B cell (primary cell): ENCODE data around the gene MAP4K2. TPM values are rescaled to one million over a fixed set of nuclear protein-coding genes. Genes with fewer than 3 reads are reported as not detected.

ENCODE experiments used
- ATAC-seq: fragments of 200-7000 bp; cut with Tn5 transposase; one replicate; pipeline ENCODE4 v1.10.0; 2021; ENCODE audit warnings: low read depth, mild to moderate bottlenecking, moderate number of reproducible peaks, moderate library complexity
- CTCF ChIA-PET: fragments of 350-600 bp; sonication (Branson Sonifier 250); formaldehyde crosslinking; loops from one replicate; lab custom pipeline; 2021; ENCODE audit warnings: antibody characterized with exemption, inconsistent platforms; lab: Charles Lee
- POLR2A ChIA-PET: fragments of 350-600 bp; sonication (Branson Sonifier 250); formaldehyde crosslinking; loops from one replicate; lab custom pipeline; 2021; ENCODE audit warnings: antibody characterized with exemption; lab: Charles Lee
- DNase-seq: peaks from one replicate; pipeline ENCODE4 v3.0.0; 2013
- H2AFZ ChIP-seq: 2 replicates; pipeline ENCODE4 v1.6.1; 2012; ENCODE audit warnings: mild to moderate bottlenecking, low read depth, low read length; ENCODE audit not compliant: insufficient read depth, poor library complexity, severe bottlenecking
- H3K27ac ChIP-seq, 2 donors: 1 replicate in 1 of 2; 2 replicates in 1 of 2; pipeline ENCODE4 v1.5.1; 2012 to 2013; ENCODE audit warnings: low read length in 2 of 2, mild to moderate bottlenecking in 2 of 2, moderate library complexity in 1 of 2
- H3K27me3 ChIP-seq, 4 experiments: fragments of 200-600 bp in 1 of 4; sonication (generic) in 1 of 4; replicated peaks in 1 of 4; 1 replicate in 2 of 4; 2 replicates in 2 of 4; pipeline versions ENCODE4 v1.6.1 to v1.7.0; 2013 to 2016; ENCODE audit warnings: low read length in 3 of 4, mild to moderate bottlenecking in 2 of 4, mixed read lengths in 1 of 4, moderate library complexity in 1 of 4; ENCODE audit not compliant: insufficient read depth in 4 of 4, control insufficient read depth in 3 of 4; ENCODE audit errors: control extremely low read depth in 1 of 4
- H3K36me3 ChIP-seq, 2 experiments: replicated peaks in 1 of 2; 1 replicate in 1 of 2; 2 replicates in 1 of 2; pipeline versions ENCODE4 v1.6.1 to v1.7.1; 2013; ENCODE audit warnings: low read length in 1 of 2; ENCODE audit not compliant: insufficient read depth in 2 of 2, control insufficient read depth in 1 of 2; ENCODE audit errors: control extremely low read depth in 1 of 2, extremely low read depth in 1 of 2
- H3K4me1 ChIP-seq, 2 donors: fragments of 200-600 bp in 1 of 2; sonication (generic) in 1 of 2; 1 replicate in 1 of 2; 2 replicates in 1 of 2; pipeline versions ENCODE4 v1.5.1 to v1.6.1; 2013 to 2017; ENCODE audit warnings: low read length in 2 of 2; ENCODE audit not compliant: control insufficient read depth in 2 of 2, insufficient read depth in 2 of 2
- H3K4me2 ChIP-seq: replicated peaks from 2 replicates; pipeline ENCODE3; 2012; ENCODE audit warnings: mild to moderate bottlenecking, low read depth, low read length; ENCODE audit not compliant: poor library complexity, severe bottlenecking
- H3K4me3 ChIP-seq, 5 experiments: fragments of 200-600 bp in 1 of 5; sonication (generic) in 1 of 5; 1 replicate in 3 of 5; 2 replicates in 2 of 5; pipeline versions ENCODE4 v1.5.1 to v1.7.0; 2011 to 2016; ENCODE audit warnings: low read length in 4 of 5, mild to moderate bottlenecking in 4 of 5, low read depth in 2 of 5, control low read depth in 1 of 5, moderate library complexity in 1 of 5; ENCODE audit not compliant: insufficient read depth in 1 of 5; ENCODE audit errors: control extremely low read depth in 1 of 5, extremely low read depth in 1 of 5
- H3K79me2 ChIP-seq: fragments of 200-600 bp; sonication (generic); one replicate; pipeline ENCODE4 v1.6.0; 2016; ENCODE audit warnings: low read length; ENCODE audit not compliant: control insufficient read depth, insufficient read depth
- H3K9ac ChIP-seq: fragments of 200-600 bp; sonication (generic); 2 replicates; pipeline ENCODE4 v1.6.1; 2017; ENCODE audit warnings: mild to moderate bottlenecking, low read length, moderate library complexity
- H3K9me3 ChIP-seq, 3 donors: one replicate each; pipeline versions ENCODE4 v1.6.1 to v1.7.1; 2013; ENCODE audit warnings: low read length in 2 of 3; ENCODE audit not compliant: control insufficient read depth in 2 of 3, insufficient read depth in 1 of 3; ENCODE audit errors: control extremely low read depth in 1 of 3
- H4K20me1 ChIP-seq: 2 replicates; pipeline ENCODE4 v1.6.0; 2012; ENCODE audit warnings: mild to moderate bottlenecking, low read length; ENCODE audit not compliant: insufficient read depth, control insufficient read depth, poor library complexity, severe bottlenecking
- H3K27ac Mint-ChIP-seq: one replicate; pipeline ENCODE4 v1.8.0; 2021; ENCODE audit warnings: mixed read lengths
- H3K27me3 Mint-ChIP-seq: one replicate; pipeline ENCODE4 v1.8.0; 2021; ENCODE audit warnings: mixed read lengths
- H3K4me1 Mint-ChIP-seq: one replicate; pipeline ENCODE4 v1.8.0; 2021; ENCODE audit warnings: mixed read lengths
- H3K4me3 Mint-ChIP-seq: one replicate; pipeline ENCODE4 v1.8.0; 2021; ENCODE audit warnings: mixed read lengths
- H3K9me3 Mint-ChIP-seq: one replicate; pipeline ENCODE4 v1.8.0; 2022; ENCODE audit warnings: mixed read lengths; ENCODE audit not compliant: insufficient read depth
- CTCF ChIP-seq: fragments of 200-600 bp; IDR thresholded peaks from one replicate; pipeline ENCODE4 v1.8.0; 2022; ENCODE audit warnings: antibody characterized with exemption, mild to moderate bottlenecking
- EZH2 ChIP-seq: IDR thresholded peaks from 2 replicates; pipeline ENCODE4 v1.6.1; 2012; ENCODE audit warnings: borderline replicate concordance, low read depth, mild to moderate bottlenecking, moderate library complexity, low read length; ENCODE audit not compliant: insufficient read depth, poor library complexity, severe bottlenecking
- WGBS: methylation state at CpG from one replicate; pipeline ENCODE4 v1.1.5; 2013; ENCODE audit warnings: missing lambda C conversion rate; ENCODE audit not compliant: insufficient coverage; 5-methylcytosine and 5-hydroxymethylcytosine counted together
- intact Hi-C: fragments of 100-400 bp; cut with micrococcal nuclease; formaldehyde crosslinking; loops from one replicate; pipeline ENCODE4 v1.10.0; 2022
- polyA plus RNA-seq: library from polyadenylated mRNA; depleted of rRNA; stranded (reverse); fragments of >200 nt; gene quantifications from 2 replicates; pipeline ENCODE4 v1.2.3, GENCODE V29; 2012
- total RNA-seq, 2 donors: library from RNA; stranded (reverse); fragments of 120-200 nt in 1 of 2; gene quantifications; 1 replicate in 1 of 2; 2 replicates in 1 of 2; pipeline versions ENCODE4 v1.2.3 to v1.2.4, GENCODE V29; 2013 to 2022

MAP4K2 gene
- total and polyA plus RNA-seq, 2 donors (not counting 1 experiment from before 2014, with no cell fraction given) = 118 to 163 TPM

- POLR2A ChIA-PET = interaction anchor here (0.6 to 1.0 kb wide), 5 partner anchors 11 to 225 kb away, joined by 3 to 9 read pairs (median 3); partner anchors contain the start of genes ARL2, MEN1 and RASGRP2
- CTCF ChIA-PET = interaction anchor here (0.6 to 6.6 kb wide), 16 partner anchors 10 to 107 kb away, joined by 3 to 73 read pairs (median 4); partner anchors contain the start of genes CDC42BPG, MAP4K2, MEN1 and RASGRP2
- Histone ChIP-seq H3K4me1 (peaks cover 8 to 11% of the 10 kb centered on the region in 2 donors), H3K36me3 (peaks cover 4 to 41% of the 10 kb centered on the region in 2 experiments), H4K20me1 (no peaks in the 10 kb centered on the region), H3K9me3 (no peaks in the 10 kb centered on the region), H3K9ac (no peak overlapping the region), H3K27ac (no peak overlapping the region), H3K79me2 (no peaks in the 10 kb centered on the region), H3K4me3 (no peak overlapping the region), H3K4me2 (no peak overlapping the region), H2AFZ (no peak overlapping the region), H3K27me3 (no peaks in the 10 kb centered on the region)
- DNase-seq (no peak), ATAC-seq (no peak)
- 95% methylated on average over 6 of the region's 9 CpGs for WGBS
- Mint-ChIP-seq H3K4me1 (peaks cover 10% of the 10 kb centered on the region), H3K4me3 (no peak overlapping the region), H3K27me3 (no peaks in the 10 kb centered on the region), H3K27ac (no peak overlapping the region), H3K9me3 (no peaks in the 10 kb centered on the region)
- intact Hi-C loops = no loop called here
- no peak for TF ChIP-seq EZH2
- TF ChIP-seq CTCF = no peak
These were observed 14.4 kb downstream of the MAP4K2 start for GRCh38 chr11:64788321-64789215.
